Measurements from ENCODE around the gene LRRC46. TPM values are rescaled to one million over a fixed set of nuclear protein-coding genes. Genes with fewer than 3 reads are reported as not detected.

Gene LRRC46
- total RNA-seq, 1 experiment from 2014 or later = 0.31 TPM

- TF ChIP-seq CTCF (conservative IDR thresholded peaks at IDR 0.05) = no peak
Observed at GRCh38 chr17:47864791-47865216, 33.3 kb downstream of the LRRC46 start.

More at GRCh38 chr17:47864791-47865216, 33.3 kb downstream of the LRRC46 start:
- H3K18ac ChIP-seq (ENCODE audit: insufficient read length, low read depth, low read length) = no peak overlapping the region
- no peak overlapping the region for H2BK15ac ChIP-seq (ENCODE audit: low read depth, low read length)
- no peak for DNase-seq
- H3K4ac ChIP-seq (ENCODE audit: low read depth, low read length) = no peak overlapping the region
- no peak overlapping the region for H2BK5ac ChIP-seq (ENCODE audit: insufficient read length, low read length)
- no peak overlapping the region for H3K23ac ChIP-seq (ENCODE audit: insufficient read length, low read depth, low read length)
- H4K8ac ChIP-seq (replicated peaks; ENCODE audit: insufficient read length, low read depth, low read length) = no peak overlapping the region
- H3K4me1 ChIP-seq (ENCODE audit: insufficient read depth, low read length) = no peaks in the 10 kb centered on the region
- H3T11ph ChIP-seq (ENCODE audit: low read length) = no peak overlapping the region
- no peaks in the 10 kb centered on the region for H3K79me2 ChIP-seq (ENCODE audit: insufficient read depth, low read length)
- H3K14ac ChIP-seq (ENCODE audit: insufficient read depth, low read length) = no peak overlapping the region
- no peak overlapping the region for H4K5ac ChIP-seq (ENCODE audit: insufficient read length, low read depth, low read length)
- no peak overlapping the region for H2AFZ ChIP-seq (ENCODE audit: low read length)
- no peaks in the 10 kb centered on the region for H3K9me3 Mint-ChIP-seq
- H2AK5ac ChIP-seq (ENCODE audit: insufficient read length, low read length) = no peak overlapping the region
- no CpG with 5 or more reads among the region's 7 CpGs for WGBS (ENCODE audit: extremely low coverage, insufficient read length, low lambda C conversion rate)
- no peaks in the 10 kb centered on the region; the same call in 1 of the 2 replicates for H3K27me3 ChIP-seq (ENCODE audit: insufficient read depth, low read length)
- H3K27ac ChIP-seq (ENCODE audit: insufficient read length, low read depth, low read length) = no peak overlapping the region
- H3K9me3 ChIP-seq (ENCODE audit: control insufficient read depth, low read depth, low read length) = no peaks in the 10 kb centered on the region
- H3K56ac ChIP-seq (ENCODE audit: insufficient read length, low read depth, low read length) = no peak overlapping the region
- H2BK120ac ChIP-seq (ENCODE audit: low read depth, low read length, poor library complexity, severe bottlenecking) = no peak overlapping the region
- no peak overlapping the region for H3K27ac Mint-ChIP-seq
- H3K27me3 Mint-ChIP-seq (ENCODE audit: low read depth) = peaks cover 69% of the 10 kb centered on the region
- no peaks in the 10 kb centered on the region for H3K79me1 ChIP-seq (ENCODE audit: insufficient read depth, low read depth, low read length, poor library complexity, severe bottlenecking)
- peaks cover 9 to 11% of the 10 kb centered on the region in 2 experiments for H3K4me1 Mint-ChIP-seq
- H4K20me1 ChIP-seq (ENCODE audit: control insufficient read depth, insufficient read depth, insufficient read length) = no peaks in the 10 kb centered on the region
- no peaks in the 10 kb centered on the region for H3K23me2 ChIP-seq (ENCODE audit: insufficient read length, low read depth, low read length, poor library complexity, severe bottlenecking)
- H4K91ac ChIP-seq (ENCODE audit: insufficient read length, low read depth, low read length) = no peak overlapping the region
- H3K4me3 Mint-ChIP-seq = no peak overlapping the region
- no peak overlapping the region for H3K9ac ChIP-seq (ENCODE audit: extremely low read depth, insufficient read length, low read length)
- no peak overlapping the region for H2BK12ac ChIP-seq (ENCODE audit: insufficient read length, low read depth, low read length)
- H2BK20ac ChIP-seq (ENCODE audit: low read depth, low read length, poor library complexity, severe bottlenecking) = no peak overlapping the region
- H3K4me2 ChIP-seq (ENCODE audit: insufficient read depth, insufficient read length, low read length) = no peak overlapping the region
- no peaks in the 10 kb centered on the region for H3K36me3 Mint-ChIP-seq (ENCODE audit: insufficient read depth in 1 of 3, low read depth in 3 of 3)

Measured in H9 (cell line).